Thoracic aorta (tissue), 2 donors: ENCODE data around the gene FAM151A. TPM values are rescaled to one million over a fixed set of nuclear protein-coding genes. Genes with fewer than 3 reads are reported as not detected.

Experiments used
- ATAC-seq: fragments of 150-250 bp; one replicate; pipeline ENCODE4 v1.8.0; 2017; ENCODE audit warnings: low read depth; ENCODE audit not compliant: insufficient number of reproducible peaks, low FRiP score
- DNase-seq: peaks from one replicate; pipeline ENCODE4 v3.0.0-alpha.2; 2020; ENCODE audit warnings: low spot score
- H3K27ac ChIP-seq, 2 donors: fragments of 200-600 bp; sonication (generic); 1 replicate in 1 of 2; 2 replicates in 1 of 2; pipeline ENCODE4 v1.5.1; 2016; ENCODE audit warnings: mild to moderate bottlenecking in 2 of 2, moderate library complexity in 2 of 2
- H3K27me3 ChIP-seq: fragments of 200-600 bp; sonication (generic); replicated peaks from 2 replicates; pipeline ENCODE4 v1.6.0; 2016; ENCODE audit warnings: mild to moderate bottlenecking; ENCODE audit not compliant: insufficient read depth
- H3K36me3 ChIP-seq: fragments of 200-600 bp; sonication (generic); one replicate; pipeline ENCODE4 v1.5.1; 2016
- H3K4me1 ChIP-seq, 2 donors: fragments of 200-600 bp; sonication (generic); 1 replicate in 1 of 2; 2 replicates in 1 of 2; pipeline versions ENCODE4 v1.5.1 to v1.6.0; 2016; ENCODE audit warnings: low read depth in 2 of 2, mild to moderate bottlenecking in 1 of 2; ENCODE audit not compliant: control insufficient read depth in 1 of 2
- H3K4me3 ChIP-seq: fragments of 200-600 bp; sonication (generic); 2 replicates; pipeline ENCODE4 v1.5.1; 2016; ENCODE audit warnings: mild to moderate bottlenecking
- H3K9me3 ChIP-seq: fragments of 200-600 bp; sonication (generic); 2 replicates; pipeline ENCODE4 v1.5.1; 2016
- CTCF ChIP-seq: fragments of 200-600 bp; sonication (generic); IDR thresholded peaks from one replicate; pipeline ENCODE4 v1.5.1; 2019; ENCODE audit warnings: antibody characterized with exemption
- total RNA-seq, 2 donors: library from RNA; depleted of rRNA; stranded (reverse); fragments of >200 nt; gene quantifications; one replicate each; pipeline versions ENCODE4 v1.1.0 to v1.2.3, GENCODE V29; 2016

FAM151A gene
- total RNA-seq, 2 donors from 2014 or later, result not detected

- H3K27me3 ChIP-seq, result no peaks in the 10 kb centered on the region
- H3K36me3 ChIP-seq, result no peaks in the 10 kb centered on the region
- DNase-seq (no peak), ATAC-seq (no peak)
- H3K4me3 ChIP-seq, result no peak overlapping the region
- no peaks in the 10 kb centered on the region for H3K9me3 ChIP-seq
- peaks cover 41 to 42% of the 10 kb centered on the region in 2 donors for H3K4me1 ChIP-seq
- no peak for TF ChIP-seq CTCF
- no peak overlapping the region for H3K27ac ChIP-seq
Observed at GRCh38 chr1:54574158-54574778, 49.1 kb downstream of the FAM151A start.

GRCh38 chr1:54572542-54572850 is 50.8 kb downstream of the FAM151A start:
- Histone ChIP-seq H3K27me3 (no peaks in the 10 kb centered on the region), H3K27ac (peak overlapping the region in 1 of 2 donors; percentile 74), H3K4me1 (peaks cover 30 to 37% of the 10 kb centered on the region in 2 donors), H3K4me3 (no peak overlapping the region), H3K36me3 (no peaks in the 10 kb centered on the region), H3K9me3 (no peaks in the 10 kb centered on the region)
- TF ChIP-seq CTCF, result no peak
- DNase-seq, result no peak
- ATAC-seq, result no peak

GRCh38 chr1:54571803-54572541 is 51.4 kb downstream of the FAM151A start:
- Histone ChIP-seq H3K27ac (peak overlapping the region; percentile 56 to 74), H3K36me3 (no peaks in the 10 kb centered on the region), H3K4me3 (no peak overlapping the region), H3K9me3 (no peaks in the 10 kb centered on the region), H3K4me1 (peaks cover 30 to 37% of the 10 kb centered on the region in 2 donors), H3K27me3 (no peaks in the 10 kb centered on the region)
- no peak for TF ChIP-seq CTCF
- DNase-seq, result no peak
- no peak for ATAC-seq

DNA sequence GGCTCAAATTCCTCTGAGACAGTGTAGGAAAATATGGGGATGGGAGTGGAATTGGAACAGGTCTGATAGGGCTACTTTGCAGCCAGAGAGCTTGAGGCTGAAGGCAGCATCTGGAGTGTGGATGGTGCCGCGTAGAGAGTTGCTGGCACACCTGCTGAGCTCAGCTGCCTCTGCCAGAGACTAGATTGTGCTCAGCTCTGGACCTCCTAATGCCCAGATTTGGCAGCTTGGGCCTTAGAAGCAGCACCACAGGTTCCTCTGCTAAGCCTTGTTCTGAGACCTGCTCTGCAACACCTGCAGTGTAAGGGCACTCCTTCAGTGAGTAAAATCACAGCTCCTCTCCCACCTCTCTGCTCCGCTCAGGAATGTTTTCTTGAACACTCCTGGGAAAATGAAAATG is 52.0 kb downstream of the FAM151A start:
- no peak for ATAC-seq
- no peaks in the 10 kb centered on the region for H3K27me3 ChIP-seq
- no peak for TF ChIP-seq CTCF
- no peaks in the 10 kb centered on the region for H3K36me3 ChIP-seq
- peak overlapping the region; percentile 53 to 74 for H3K27ac ChIP-seq
- no peak overlapping the region for H3K4me3 ChIP-seq
- no peak for DNase-seq
- peaks cover 26 to 37% of the 10 kb centered on the region in 2 donors for H3K4me1 ChIP-seq
- no peaks in the 10 kb centered on the region for H3K9me3 ChIP-seq

DNA sequence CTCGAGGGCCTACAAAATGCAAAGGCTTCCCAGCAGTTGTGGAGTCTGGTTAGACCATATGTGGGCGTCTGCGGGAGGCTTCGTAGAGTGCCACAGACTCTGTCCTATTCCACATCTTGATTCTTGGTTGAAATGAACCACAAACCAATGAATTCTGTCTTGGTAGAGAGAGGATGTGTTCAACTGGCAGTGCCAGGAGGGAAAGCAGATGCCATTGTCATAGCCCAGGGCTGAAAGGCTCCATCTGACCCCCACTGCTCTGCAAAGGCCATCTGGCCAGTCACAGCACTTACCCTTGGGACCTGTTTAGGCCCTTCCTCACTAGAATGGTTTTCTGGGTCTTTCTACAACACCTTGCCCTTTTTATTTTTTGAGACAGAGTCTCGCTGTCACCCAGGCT is 53.2 kb downstream of the FAM151A start:
- Histone ChIP-seq H3K9me3 (no peaks in the 10 kb centered on the region), H3K27me3 (no peaks in the 10 kb centered on the region), H3K36me3 (no peaks in the 10 kb centered on the region), H3K4me3 (no peak overlapping the region), H3K4me1 (peaks cover 26 to 37% of the 10 kb centered on the region in 2 donors), H3K27ac (peak overlapping the region in 1 of 2 donors; percentile 74)
- no peak for ATAC-seq
- no peak for DNase-seq
- TF ChIP-seq CTCF, result no peak
